C4-2B (cell line): Measurements from ENCODE around the gene ISG20.

ENCODE experiments used
- CTCF ChIP-seq: fragments of 450-650 bp; conservative IDR thresholded peaks from 2 replicates; pipeline ENCODE4 v1.5.1; 2017; ENCODE audit warnings: mild to moderate bottlenecking
- ZFX ChIP-seq: fragments of 450-650 bp; IDR thresholded peaks from 2 replicates; pipeline ENCODE4 v1.6.1; 2017

DNA sequence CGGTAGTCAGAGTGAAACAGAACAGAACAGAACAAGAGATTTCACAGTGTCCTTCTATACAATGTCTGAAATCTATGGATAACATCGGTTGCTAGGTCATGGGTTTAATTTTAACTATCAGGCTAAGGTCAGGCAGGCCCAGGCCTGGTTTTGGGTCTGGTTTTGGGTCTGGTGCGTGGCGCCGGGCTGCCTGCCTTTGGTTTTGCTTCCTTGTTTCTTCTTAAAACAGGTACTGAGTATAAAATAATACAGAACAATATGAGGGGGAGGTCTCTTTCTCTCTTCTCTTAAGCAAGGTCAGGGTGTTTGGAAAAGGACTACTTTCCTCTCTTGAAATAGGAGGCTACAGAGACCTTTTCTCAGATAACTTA, 16.2 kb upstream of the ISG20 start:
- TF ChIP-seq CTCF: no peak
- no peak for TF ChIP-seq ZFX
